Panc1 (cell line): ENCODE data around the gene CLCN7.

ENCODE experiments used
- CTCF ChIP-seq: fragments of 450-650 bp; IDR thresholded peaks from 2 replicates; pipeline ENCODE4 v1.5.1; 2017; ENCODE audit warnings: mild to moderate bottlenecking
- REST ChIP-seq, 2 experiments: IDR thresholded peaks; 2 replicates each; pipeline ENCODE4 v1.6.1; 2011 to 2012; ENCODE audit warnings: low read depth in 2 of 2, control low read depth in 1 of 2, low read length in 1 of 2, mild to moderate bottlenecking in 1 of 2, moderate library complexity in 1 of 2; ENCODE audit not compliant: insufficient read depth in 1 of 2
- TCF7L2 ChIP-seq: IDR thresholded peaks from 2 replicates; pipeline ENCODE4 v1.6.1; 2011; ENCODE audit warnings: mild to moderate bottlenecking, low read depth, low read length, inconsistent platforms

- TF ChIP-seq CTCF = no peak
- no peak for TF ChIP-seq REST (IDR thresholded peaks at IDR 0.05; ENCODE audit: insufficient read depth in 1 of 2, low read depth in 2 of 2, low read length in 1 of 2)
- no peak for TF ChIP-seq TCF7L2
Observed at GRCh38 chr16:1485847-1486496, 11.1 kb upstream of the CLCN7 start.
